Ovary (tissue), 3 donors: ENCODE measurements around the gene SLC38A4.

Experiments used
- EP300 ChIP-seq: sonication (generic); formaldehyde crosslinking; IDR thresholded peaks from one replicate; pipeline ENCODE4 v1.6.1; 2017; ENCODE audit warnings: antibody characterized with exemption
- POLR2A ChIP-seq: fragments of 450-650 bp; IDR thresholded peaks from one replicate; pipeline ENCODE4 v1.6.1; 2017; ENCODE audit warnings: antibody characterized with exemption, mild to moderate bottlenecking, moderate library complexity
- TF ChIP-seq, protein P1 (sequence below), 3 donors: fragments of 450-650 bp in 2 of 3; fragments of 200-600 bp in 1 of 3; IDR thresholded peaks; one replicate each; pipeline versions ENCODE4 v1.5.1 to v1.8.0; 2016 to 2022; ENCODE audit warnings: antibody characterized with exemption in 3 of 3, mild to moderate bottlenecking in 1 of 3
- donor health status: DM: no; HTN: no; CAD: no.

- TF ChIP-seq, protein P1, sequence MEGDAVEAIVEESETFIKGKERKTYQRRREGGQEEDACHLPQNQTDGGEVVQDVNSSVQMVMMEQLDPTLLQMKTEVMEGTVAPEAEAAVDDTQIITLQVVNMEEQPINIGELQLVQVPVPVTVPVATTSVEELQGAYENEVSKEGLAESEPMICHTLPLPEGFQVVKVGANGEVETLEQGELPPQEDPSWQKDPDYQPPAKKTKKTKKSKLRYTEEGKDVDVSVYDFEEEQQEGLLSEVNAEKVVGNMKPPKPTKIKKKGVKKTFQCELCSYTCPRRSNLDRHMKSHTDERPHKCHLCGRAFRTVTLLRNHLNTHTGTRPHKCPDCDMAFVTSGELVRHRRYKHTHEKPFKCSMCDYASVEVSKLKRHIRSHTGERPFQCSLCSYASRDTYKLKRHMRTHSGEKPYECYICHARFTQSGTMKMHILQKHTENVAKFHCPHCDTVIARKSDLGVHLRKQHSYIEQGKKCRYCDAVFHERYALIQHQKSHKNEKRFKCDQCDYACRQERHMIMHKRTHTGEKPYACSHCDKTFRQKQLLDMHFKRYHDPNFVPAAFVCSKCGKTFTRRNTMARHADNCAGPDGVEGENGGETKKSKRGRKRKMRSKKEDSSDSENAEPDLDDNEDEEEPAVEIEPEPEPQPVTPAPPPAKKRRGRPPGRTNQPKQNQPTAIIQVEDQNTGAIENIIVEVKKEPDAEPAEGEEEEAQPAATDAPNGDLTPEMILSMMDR (IDR thresholded peaks at IDR 0.05) = no peak
- TF ChIP-seq POLR2A = no peak
- no peak for TF ChIP-seq EP300
These were observed 103.2 kb downstream of the SLC38A4 start for GRCh38 chr12:46722394-46723185.
